Measurements from ENCODE around the gene EIF2AK2.

DNA sequence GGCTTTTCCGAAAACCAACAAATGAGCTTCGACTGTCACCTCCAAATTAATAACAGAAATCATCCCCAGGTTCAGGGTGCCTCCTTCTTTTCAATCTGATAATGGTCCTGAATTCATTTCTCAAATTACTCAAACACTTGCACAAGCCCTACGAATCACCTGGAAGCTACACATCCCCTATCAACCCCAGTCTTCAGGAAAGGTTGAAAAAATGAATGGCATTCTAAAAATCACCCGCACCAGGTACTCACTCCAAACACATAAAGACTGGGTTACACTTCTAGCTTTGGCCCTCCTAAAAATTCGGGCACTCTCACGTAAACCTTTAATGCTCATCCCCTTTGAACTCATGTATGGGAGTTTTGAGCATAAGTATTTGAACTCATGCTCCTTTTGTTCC, 23.9 kb downstream of the EIF2AK2 start:
- TF ChIP-seq POLR2A (IDR thresholded peaks at IDR 0.05; ENCODE audit: low read length), result no peak
- TF ChIP-seq GATA1 (IDR thresholded peaks at IDR 0.05; ENCODE audit: low read depth, low read length), result no peak

Measured in erythroblast (primary cell).